HG03439 (cell line): ENCODE data around the gene PLAC1.
A peak's percentile ranks its signal among the peaks of the same experiment; 100 is the strongest.

Experiments
- ATAC-seq: cut with Tn5 transposase; IDR thresholded peaks from one replicate; pipeline ENCODE4 v1.9.1; 2021; ENCODE audit warnings: mild to moderate bottlenecking, moderate library complexity; ENCODE audit not compliant: unreplicated experiment

The PLAC1 gene

GRCh38 chrX:134631426-134632346 lies 26.6 kb downstream of the PLAC1 start:
- ATAC-seq: no peak

DNA sequence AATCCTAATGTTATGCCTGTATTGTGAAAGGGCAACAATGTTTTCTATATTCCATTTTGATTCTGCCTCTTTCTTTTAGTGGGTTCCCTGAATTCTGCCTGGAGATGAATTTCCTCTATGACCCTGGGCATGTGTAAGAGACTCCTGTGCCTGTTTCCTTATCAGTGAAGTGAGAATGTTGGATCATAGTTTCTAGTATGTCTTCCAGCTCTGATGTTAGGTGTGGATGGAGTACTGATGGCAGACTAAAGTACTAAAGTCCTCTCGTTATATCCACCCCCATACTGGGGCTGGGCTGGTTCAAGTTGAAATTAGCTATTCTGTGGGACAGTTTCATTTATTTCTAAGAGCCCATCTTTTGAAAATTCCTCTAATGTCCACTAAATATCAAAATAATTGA lies 29.6 kb downstream of the PLAC1 start:
- ATAC-seq: no peak

DNA sequence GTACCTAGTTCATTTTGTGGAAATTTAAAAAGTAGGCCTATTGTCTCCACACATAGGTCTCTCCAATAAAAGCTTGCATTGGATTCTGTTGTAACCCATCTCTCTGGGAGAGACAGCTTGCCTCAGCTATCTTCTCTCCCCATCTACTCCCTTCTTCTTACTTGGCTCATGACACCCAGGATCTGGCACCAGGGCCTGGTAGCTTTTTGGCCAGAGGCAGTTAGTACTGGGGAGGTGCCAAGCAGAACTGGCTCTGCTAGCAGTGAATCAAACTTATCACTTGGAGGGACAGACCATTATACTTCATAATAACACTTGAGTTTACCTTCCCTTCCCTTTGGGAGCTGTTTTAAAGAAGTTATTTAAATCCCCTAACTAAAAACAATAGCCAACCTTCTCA lies 31.8 kb downstream of the PLAC1 start:
- ATAC-seq: no peak

DNA sequence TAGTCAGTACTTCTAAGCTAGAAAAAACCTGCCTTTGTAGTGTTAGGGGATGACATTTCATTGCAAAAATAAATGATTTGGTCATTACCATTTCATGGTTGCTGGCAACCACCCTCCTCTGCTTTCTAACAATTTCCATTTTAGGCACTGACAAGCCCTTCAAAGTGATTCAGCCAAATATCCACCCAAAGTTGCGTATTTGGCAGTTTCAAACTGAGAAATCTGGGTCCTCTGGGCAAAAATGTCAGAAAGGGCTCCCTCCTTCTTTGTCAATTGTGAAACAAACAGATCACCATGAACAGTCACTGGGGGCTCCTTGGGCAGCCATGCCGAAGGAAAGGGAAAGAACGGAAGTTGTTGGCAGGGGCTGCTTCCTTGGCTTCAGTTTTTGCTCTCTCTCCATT lies 33.0 kb downstream of the PLAC1 start:
- ATAC-seq: no peak

DNA sequence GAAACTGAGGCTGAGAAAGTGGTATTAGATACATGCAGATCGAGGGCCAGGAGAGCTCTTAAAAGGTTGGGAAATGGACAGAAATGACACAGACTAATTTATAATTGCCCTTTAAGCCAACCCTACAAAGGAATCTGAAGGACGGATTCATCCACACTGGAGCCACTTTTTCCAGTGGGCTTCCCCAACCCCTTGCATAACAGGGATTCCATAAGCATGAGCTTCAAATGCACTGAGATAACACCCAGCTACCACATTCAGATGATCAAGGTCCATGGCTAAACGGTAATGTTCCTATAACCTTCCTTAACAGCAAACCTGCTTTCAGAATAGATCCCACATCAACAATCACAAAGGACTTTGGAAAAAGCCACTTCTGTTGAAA lies 34.2 kb downstream of the PLAC1 start:
- no peak for ATAC-seq

DNA sequence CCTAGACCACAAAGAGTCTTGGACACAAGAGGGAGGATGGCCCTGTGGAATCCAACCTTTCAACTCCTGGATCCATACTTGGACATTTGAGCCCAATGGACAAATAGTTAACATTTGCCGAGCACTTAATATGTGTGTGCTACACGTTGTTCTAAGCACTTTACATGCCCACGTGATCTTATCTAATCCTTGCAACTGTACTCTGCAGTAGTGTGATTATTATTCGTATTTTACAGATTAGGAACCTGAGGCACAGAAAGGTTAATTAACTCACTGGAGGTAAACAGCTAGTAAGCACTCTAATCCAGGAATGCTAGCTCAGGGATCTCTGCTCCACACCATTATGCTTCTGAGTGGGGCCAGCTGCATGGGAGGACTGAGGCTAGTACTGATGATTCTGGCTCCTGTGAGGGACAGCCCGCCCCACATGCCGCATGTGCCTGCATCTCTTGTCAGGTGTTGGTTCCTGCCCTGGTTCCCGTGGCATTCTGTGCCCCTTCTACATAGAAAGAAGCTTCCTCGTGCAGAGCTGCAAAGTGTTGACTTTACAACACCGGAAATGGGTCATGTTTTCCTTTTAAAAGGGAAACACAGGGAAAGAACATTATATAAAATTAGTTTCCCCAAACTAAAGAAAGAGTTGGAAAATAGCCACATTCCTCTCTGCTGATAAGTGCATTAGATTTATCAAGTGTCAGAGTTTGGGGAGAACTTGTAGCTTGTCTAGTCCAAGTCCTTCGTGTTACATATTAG lies 34.8 kb downstream of the PLAC1 start:
- no peak for ATAC-seq

DNA sequence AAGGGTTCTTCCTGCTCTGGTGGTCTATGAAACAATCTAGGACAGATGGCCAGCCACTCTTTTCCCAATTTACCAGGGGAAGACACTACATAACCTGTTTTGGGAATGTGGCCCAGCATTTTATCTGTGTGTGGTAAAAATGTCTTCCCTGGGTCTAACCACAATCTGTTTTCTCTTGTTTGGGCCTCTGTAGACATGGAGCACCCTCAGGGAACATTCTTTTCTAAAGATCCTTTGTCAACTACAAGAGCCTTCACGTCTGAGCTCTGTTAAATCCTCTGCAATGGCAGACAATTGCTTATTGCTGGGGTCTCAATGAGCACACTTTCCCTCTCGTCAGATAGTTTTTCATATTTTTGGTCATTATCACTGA lies 35.5 kb downstream of the PLAC1 start:
- no peak for ATAC-seq

- peak; percentile 88 for ATAC-seq
Measured at GRCh38 chrX:134622056-134622812, 36.0 kb downstream of the PLAC1 start.

GRCh38 chrX:134619838-134620237 lies 38.4 kb downstream of the PLAC1 start:
- no peak for ATAC-seq

GRCh38 chrX:134613396-134613795 lies 44.9 kb downstream of the PLAC1 start:
- no peak for ATAC-seq

DNA sequence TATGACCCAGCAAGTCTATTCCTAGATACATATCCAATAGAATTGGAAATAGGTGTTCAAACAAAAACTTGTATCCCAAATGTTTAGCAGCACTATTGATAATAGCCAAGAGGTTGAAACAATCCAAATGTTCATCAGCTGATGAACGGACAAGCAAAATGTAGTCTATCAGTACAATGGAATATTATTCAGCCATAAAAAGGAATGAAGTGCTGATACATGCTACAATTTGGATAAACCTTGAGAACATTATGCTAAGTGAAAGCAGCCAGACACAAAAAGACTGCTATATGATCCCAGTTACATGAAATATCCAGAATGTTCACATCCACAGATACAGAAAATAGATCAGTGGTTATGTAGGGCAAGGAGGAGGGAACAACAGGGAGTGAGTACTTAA lies 50.1 kb downstream of the PLAC1 start:
- no peak for ATAC-seq

GRCh38 chrX:134607523-134607922 lies 50.7 kb downstream of the PLAC1 start:
- no peak for ATAC-seq

DNA sequence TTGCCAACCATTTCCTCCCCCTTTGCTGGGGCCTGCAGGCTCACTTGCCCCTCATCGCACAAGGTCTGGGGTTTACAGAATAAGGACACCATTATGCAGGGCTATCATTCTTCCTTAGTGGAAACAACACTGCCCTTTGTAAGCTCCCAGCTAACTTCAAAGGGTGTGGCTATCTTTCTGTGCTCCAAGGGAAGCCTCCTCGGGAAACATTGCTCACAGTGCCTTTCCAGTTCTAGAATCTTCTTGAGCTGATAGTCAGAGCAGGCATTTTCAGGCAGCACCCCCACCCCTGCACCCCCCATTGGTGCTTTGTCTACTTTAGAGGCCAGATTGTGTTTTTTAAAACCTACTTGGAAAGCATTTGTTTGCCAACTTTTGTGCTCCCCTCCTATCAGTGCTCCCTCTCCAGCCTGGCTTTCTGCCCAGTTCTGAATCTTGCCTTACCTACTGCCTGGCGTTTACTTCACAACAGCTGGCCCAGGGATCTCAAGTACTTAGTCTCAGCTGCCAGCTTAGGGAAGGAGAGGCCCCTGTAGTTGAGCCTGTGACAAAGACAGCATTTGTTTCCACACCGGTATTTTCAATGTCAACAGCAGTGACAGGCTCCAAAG lies 53.5 kb downstream of the PLAC1 start:
- ATAC-seq: no peak

DNA sequence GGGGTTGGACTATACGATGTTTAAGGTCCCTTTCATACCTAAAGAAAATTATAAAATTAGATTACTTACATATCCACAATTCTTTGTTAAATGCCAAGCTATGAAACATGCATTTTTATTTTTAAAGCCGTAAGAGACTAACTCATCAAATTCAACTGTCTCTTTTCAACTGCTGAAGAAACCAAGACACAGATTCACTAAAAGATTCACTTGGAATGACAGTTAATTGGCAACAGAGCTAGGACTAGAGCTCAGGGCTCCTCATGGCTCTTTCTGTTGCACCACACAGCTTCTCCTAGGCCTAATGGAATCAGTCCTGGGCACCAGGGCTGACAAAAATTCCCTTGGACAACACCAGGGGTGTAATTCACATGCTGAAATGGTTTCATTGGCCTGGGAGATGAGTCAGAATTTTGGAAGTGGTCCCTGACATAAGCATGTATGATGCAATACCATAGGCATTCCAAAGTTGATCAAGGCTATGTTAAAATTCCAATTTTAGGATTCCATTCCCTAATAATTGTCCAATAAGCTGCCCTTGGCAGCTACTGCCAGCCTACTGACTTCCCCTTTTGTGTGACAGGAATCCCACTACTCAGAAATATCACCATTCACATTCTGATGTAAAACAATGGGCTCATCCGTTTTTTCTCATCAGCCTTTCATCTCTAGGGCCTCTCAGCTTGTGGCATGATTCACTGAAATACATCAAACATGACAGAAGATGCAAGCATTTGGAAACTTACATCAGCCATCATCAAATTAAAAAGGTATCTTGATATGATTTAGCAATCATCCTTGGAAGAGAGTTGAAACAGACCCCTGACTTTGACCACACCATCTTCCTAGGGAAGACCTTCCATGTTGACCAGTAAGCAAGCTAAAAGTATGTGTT lies 54.2 kb downstream of the PLAC1 start:
- ATAC-seq: no peak

DNA sequence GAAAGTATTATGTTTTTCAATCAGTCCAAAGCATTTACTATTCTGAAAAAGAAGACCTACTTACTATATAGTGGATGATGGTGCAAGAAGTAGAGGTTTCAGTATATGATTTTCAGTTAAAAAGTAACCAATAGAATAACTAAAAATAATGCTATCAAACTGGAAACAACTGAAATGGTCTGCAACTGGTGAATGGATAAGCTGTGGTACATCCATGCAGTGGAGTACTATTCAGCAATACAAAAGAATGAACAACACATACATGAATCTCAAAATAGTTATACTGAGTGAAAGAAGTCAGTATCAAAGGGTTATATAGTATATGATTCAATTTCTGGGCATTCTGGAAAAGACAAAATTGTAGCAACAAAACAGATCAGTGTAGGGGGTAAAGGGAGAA lies 55.9 kb downstream of the PLAC1 start:
- no peak for ATAC-seq

- no peak for ATAC-seq
Measured at GRCh38 chrX:134601240-134601765, 57.0 kb downstream of the PLAC1 start.

- ATAC-seq: no peak
Measured at GRCh38 chrX:134600714-134601113, 57.6 kb downstream of the PLAC1 start.

DNA sequence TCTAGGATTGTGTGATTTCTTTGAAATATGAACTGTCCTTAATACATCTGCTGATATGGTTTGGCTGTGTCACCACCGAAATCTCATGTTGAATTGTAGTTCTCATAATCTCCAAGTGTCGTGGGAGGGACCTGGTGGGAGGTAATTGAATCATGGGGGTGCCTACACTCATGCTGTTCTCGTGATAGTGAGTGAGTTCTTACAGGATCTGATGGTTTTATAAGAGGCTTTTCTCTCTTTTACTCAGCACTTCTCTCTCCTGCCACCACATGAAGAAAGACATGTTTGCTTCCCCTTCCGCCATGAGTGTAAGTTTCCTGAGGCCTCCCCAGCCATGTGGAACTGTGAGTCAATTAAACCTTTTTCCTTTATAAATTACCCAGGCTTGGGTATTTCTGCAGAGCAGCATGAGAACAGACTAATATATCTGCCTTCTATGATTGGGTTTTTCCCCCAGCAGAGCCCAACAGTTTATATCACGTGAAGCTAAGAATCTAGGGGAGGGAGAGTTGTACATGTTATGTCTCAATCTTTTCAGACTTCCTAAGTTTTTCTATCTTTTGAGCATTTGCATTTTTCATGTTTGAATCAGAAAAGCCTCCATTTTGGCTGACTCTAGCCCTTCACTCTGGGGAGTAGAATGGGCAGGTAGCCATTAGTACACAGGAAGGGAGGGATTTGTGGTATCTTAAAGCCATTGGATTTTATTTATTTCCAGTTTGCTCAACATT lies 58.9 kb downstream of the PLAC1 start:
- ATAC-seq: no peak

GRCh38 chrX:134592303-134592702 lies 66.0 kb downstream of the PLAC1 start:
- ATAC-seq: no peak
